GM12891 (cell line): ENCODE measurements around the gene HINT1.
"Not testable (repeated sequence)": the region's sequence is repeated elsewhere in the genome, so short reads cannot be mapped to it uniquely, and the experiment has no call there.

Source experiments
- POLR2AphosphoS5 ChIP-seq: IDR thresholded peaks from 2 replicates; pipeline ENCODE4 v1.6.1; 2011; ENCODE audit warnings: low read depth, low read length, control low read depth
- TAF1 ChIP-seq: IDR thresholded peaks from 2 replicates; pipeline ENCODE4 v1.6.1; 2011; ENCODE audit warnings: low read depth, low read length, control low read depth

- not testable (repeated sequence) for TF ChIP-seq POLR2AphosphoS5, TAF1
Observed at GRCh38 chr5:131133091-131133490, 32.0 kb downstream of the HINT1 start.
